Ascending aorta (tissue), 1 donor: Measurements from ENCODE around the gene ABCF2. TPM values are rescaled to one million over a fixed set of nuclear protein-coding genes. Genes with fewer than 3 reads are reported as not detected.

Experiments used
- total RNA-seq: library from RNA; depleted of rRNA; stranded (reverse); fragments of >200 nt; gene quantifications from one replicate; pipeline ENCODE4 v1.1.0, GENCODE V29; 2016

Gene ABCF2
- total RNA-seq, 1 donor from 2014 or later, result 85.3 TPM

Other genes starting within 250 kb of the ABCF2 start
- gene KCNH2, start 248.9 kb downstream of the ABCF2 start, total RNA-seq, result not detected
- 185 TPM for gene NOS3, start 236.2 kb downstream of the ABCF2 start, total RNA-seq
- gene ATG9B, start 202.7 kb downstream of the ABCF2 start, total RNA-seq, result not detected
- 50.8 TPM for gene ABCB8, start 198.8 kb downstream of the ABCF2 start, total RNA-seq
- not detected for gene ASIC3, start 178.7 kb downstream of the ABCF2 start, total RNA-seq
- 15.8 TPM for gene CDK5, start 169.3 kb downstream of the ABCF2 start, total RNA-seq
- 390 TPM for gene SLC4A2, start 167.6 kb downstream of the ABCF2 start, total RNA-seq
- 121 TPM for gene FASTK, start 146.4 kb downstream of the ABCF2 start, total RNA-seq
- gene TMUB1, start 143.7 kb downstream of the ABCF2 start, total RNA-seq, result 143 TPM
- 82.6 TPM for gene AGAP3, start 140.7 kb downstream of the ABCF2 start, total RNA-seq
- not detected for gene GBX1, start 59.5 kb downstream of the ABCF2 start, total RNA-seq
- gene ASB10, start 40.0 kb downstream of the ABCF2 start, total RNA-seq, result not detected
- not detected for gene H2BK1, start 16.7 kb downstream of the ABCF2 start, total RNA-seq
- gene CHPF2, start 5.3 kb upstream of the ABCF2 start, total RNA-seq, result 40.3 TPM
- gene SMARCD3, start 21.5 kb upstream of the ABCF2 start, total RNA-seq, result 105 TPM
- 28.2 TPM for gene NUB1, start 114.6 kb upstream of the ABCF2 start, total RNA-seq
- 4.0 TPM for gene WDR86, start 182.8 kb upstream of the ABCF2 start, total RNA-seq
- gene CRYGN, start 212.9 kb upstream of the ABCF2 start, total RNA-seq, result not detected